NCI-H345 (cell line): Measurements from ENCODE around the gene KRT75.
"Not testable (repeated sequence)": the region's sequence is repeated elsewhere in the genome, so short reads cannot be mapped to it uniquely, and the experiment has no call there.

ENCODE experiments used
- DNase-seq: peaks from one replicate; lab custom pipeline; 2025; lab: John Stamatoyannopoulos, UW

The KRT75 gene

GRCh38 chr12:52434081-52434733, at the start of gene KRT75:
Gene KRT75, minus strand, starts transcription at chr12:52434371. Its CDS starts 67 bp downstream, at chr12:52434304.
- DNase-seq, result no peak

DNA sequence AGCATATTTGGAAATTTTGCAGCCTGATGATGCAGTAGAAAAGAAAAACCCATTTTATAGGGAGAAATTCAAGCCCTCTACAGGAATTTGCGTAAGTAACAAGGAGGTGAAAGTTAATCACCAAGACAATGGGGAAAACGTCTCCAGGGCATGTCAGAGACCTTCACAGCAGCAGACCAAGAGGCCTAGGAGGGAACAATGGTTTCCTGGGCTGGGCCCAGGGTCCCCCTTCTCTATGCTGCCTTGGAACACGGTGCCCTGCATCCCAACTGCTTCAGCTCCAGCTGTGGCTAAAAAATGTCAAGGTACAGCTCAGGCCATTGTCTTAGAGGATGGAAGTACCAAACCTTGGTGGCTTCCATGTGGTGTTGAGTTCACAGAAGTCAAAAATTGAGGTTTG, 45.9 kb upstream of the KRT75 start:
- DNase-seq, result no peak

DNA sequence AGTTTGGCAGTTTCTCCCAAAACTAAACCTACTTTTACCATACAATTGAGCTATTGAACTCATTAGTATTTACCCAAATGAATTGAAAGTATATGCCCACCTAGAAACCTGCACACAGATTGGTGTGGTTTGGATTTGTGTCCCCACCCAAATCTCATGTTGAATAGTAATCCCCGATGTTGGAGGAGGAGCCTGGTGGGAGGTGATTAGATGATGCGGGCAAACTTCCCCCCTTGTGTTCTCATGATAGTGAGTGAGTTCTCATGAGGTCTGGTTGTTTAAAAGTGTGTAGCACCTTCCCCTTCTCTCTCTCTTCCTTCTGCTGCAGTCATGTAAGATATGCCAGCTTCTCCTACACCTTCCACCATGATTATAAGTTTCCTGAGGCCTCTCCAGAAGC, 43.5 kb upstream of the KRT75 start:
- no peak for DNase-seq

- no peak for DNase-seq
Measured at GRCh38 chr12:52474212-52474611, 40.0 kb upstream of the KRT75 start.

DNA sequence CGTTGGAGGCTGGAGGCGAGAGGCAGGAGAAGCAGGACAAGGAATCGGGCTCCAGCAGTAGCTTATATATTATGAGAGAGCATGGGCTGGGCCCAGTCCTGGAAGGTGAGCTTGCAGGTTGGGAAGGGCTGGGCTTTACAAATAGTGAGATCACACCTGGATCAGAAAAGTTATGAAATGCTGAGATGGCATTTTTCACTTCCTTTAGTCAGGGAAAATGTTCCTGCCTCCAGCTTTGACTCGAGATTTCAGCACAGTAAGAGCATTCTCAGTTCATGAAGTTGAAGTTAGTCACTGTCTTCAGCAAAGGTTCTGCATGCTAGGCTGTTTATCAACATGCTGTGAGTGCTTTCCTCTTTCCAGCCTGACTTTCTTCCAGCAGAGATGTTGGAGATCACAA, 39.6 kb upstream of the KRT75 start, which contains the start of gene KRT6C:
Gene KRT6C (minus strand): TSS at position 38 of the 400 bp plus-strand sequence. CDS start 68 bp downstream, outside the sequence.
- no peak for DNase-seq

DNA sequence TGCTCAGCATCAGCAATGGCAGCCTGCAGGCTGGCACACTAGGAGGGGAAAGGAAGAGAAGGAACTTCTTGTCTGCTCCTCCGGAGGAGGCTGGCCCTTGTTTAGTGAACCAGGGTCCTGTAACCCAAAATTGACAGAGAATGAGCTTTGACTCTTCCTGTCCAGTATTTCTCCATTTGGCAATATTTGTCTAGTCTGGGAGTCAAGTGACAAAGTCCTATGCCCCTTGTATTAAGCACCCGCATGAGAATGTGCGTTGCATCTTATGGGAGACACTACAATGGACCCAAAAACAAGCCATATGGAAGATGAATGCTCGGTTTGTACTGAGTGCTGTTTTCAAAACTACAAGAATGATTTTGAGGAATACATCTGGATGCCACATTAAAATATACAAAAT, 35.7 kb upstream of the KRT75 start:
- DNase-seq, result no peak

- no peak for DNase-seq
Measured at GRCh38 chr12:52464897-52465296, 30.7 kb upstream of the KRT75 start.

DNA sequence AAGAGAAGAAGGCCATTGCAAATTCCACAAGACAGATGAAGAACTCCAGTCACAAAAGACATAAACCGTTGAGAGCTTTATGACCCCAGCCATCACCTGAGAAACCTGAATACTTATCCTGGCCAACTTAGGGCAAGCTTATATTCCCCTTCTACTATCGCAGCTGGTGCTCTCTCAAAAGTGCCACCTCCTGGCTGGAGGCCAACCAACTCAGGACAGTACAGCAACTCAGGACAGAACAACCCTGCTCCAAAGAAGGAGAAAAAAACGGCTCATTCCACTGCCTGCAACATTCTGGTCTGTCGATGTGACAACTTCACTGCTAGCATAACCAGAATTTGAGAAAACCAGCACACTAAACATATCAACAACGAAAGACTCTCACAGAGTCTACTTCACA, 27.5 kb upstream of the KRT75 start:
- DNase-seq, result no peak

GRCh38 chr12:52458861-52459260, 24.7 kb upstream of the KRT75 start:
- DNase-seq, result no peak

DNA sequence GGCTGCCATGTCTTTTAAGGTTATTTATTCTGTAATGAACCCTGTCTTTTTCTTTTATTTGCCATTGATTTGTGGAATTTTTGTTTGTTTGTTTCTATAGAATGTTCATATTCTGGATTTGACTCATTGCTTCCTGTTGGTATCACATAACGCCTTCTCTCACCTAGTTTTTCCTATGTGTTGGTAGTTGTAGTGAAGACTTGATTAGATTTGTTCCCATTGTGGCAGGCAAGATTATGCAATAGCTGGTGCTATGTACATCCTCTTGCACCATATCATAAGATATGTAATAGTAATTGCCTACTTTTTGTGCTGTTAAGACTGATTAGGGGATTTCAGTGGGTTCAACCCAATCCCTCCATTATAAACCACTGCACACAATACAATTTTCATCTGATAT, 21.6 kb upstream of the KRT75 start:
- no peak for DNase-seq

DNA sequence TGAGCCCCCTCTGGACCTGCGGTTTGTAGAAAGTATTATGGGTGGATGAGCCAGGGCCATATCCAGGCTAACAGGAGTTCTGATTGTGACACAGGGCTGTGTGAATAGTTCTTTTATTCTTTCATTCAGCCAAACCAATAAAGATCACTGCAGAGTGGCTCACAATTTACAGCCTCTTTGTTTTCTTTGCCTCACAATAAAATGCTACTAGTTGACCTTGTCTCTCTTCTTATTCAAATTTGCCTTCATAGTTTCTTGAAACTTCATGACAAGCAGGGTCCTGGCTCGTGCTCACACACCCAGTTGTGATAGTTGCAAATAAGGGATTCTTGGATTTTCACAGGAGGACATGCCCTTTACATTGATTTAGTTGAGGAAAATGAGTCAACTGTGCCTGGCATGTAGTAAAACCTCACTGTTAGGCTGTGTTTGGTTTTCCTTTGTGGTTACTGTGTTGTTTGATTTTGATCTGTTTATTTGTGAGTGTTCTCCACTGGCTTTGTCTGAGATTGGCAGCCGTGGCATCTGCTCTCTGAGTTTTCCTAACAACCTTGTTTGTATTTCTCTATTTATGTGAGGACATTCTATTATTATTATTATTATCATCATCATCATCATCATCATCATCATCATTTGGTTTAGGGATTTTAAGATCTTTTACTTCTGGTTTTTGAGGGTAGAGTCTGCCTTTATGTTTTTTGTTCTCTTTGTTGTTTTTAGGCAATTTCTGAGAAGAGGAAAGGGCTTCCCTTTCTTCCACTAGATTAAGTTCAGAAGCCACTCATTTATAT, 20.4 kb upstream of the KRT75 start:
- DNase-seq, result peak; percentile 34

DNA sequence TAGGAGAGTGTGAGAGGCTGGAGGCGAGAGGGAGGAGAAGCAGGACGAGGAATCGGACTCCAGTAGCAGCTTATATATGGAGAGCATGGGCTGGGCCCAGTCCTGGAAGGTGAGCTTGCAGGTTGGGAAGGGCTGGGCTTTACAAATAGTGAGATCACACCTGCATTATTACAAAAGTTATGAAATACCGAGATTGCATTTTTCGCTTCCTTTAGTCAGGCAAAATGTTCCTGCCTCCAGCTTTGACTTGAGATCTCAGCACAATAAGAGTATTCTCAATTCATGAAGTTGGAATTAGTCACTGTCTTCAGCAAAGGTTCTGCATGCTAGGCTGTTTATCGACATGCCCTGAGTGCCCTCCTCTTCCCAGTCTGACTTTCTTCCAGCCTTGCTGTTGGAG, 17.9 kb upstream of the KRT75 start, which contains the start of gene KRT6B:
Gene KRT6B (minus strand): TSS at position 46 of the 400 bp plus-strand sequence. CDS start 68 bp downstream, outside the sequence.
- DNase-seq, result no peak

GRCh38 chr12:52448228-52448627, 14.1 kb upstream of the KRT75 start:
- DNase-seq, result no peak

- DNase-seq, result not testable (repeated sequence)
Measured at GRCh38 chr12:52447196-52447595, 13.0 kb upstream of the KRT75 start.

- no peak for DNase-seq
Measured at GRCh38 chr12:52446367-52447045, 12.3 kb upstream of the KRT75 start.

DNA sequence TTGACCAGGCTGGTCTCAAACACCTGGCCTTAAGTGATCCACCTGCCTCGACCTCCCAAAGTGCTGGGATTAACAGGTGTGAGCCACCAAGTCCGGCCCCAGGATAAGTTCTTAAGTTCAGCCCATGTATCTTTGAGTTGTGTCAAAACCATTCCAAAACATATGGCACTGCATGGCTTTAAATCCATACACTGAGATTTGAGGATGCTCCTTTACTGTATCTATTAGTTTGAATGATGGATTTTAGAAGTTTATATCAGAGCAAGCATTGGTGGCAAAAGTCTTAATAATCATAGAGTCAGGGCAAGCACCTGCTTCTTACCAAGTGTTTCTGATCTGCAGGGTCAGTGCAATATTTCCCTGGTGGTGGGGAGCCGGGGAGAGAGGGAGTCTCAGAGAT, 11.7 kb upstream of the KRT75 start:
- DNase-seq, result no peak

GRCh38 chr12:52444647-52445595, 10.8 kb upstream of the KRT75 start:
- DNase-seq, result no peak

DNA sequence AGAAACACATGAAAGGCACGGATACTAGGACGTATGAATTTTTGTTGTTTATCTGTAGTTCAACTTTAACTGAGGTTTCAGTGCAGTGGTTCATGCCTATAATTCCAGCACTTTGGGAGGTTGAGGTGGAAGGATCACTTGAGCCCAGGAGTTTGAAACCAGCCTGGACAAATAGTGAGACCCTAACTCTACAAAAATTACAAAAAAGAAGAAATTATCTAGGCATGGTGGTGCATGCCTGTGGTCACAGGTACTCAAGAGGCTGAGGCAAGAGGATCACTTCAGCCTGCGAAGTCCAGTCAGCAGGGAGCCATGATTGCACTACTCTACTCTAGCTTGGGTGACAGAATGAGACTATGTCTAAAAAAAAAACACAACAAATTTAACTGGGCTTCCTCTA, 9.8 kb upstream of the KRT75 start:
- no peak for DNase-seq

DNA sequence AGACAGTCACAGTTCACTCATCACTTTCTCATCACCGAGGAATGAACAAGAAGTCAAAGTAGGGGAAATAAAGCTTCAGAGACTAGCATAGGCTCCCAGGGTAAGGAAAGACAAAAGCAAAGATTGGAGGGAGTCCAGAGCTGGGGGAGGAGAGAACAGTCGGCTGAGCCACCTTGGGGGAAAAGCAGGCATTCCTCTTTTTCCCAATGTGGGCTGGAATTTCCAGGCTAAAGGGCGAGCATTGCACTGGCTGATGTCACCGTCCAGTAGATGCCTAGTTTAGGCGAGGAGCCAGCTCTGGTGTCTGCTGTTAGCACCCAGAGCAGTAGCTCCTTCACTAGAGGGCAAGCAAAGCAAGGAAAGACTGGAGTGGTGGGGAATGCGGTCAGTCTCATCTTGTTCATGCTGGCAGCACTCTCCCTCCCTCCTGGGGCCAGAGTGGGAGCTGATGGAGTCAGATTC, 8.5 kb upstream of the KRT75 start:
- no peak for DNase-seq

DNA sequence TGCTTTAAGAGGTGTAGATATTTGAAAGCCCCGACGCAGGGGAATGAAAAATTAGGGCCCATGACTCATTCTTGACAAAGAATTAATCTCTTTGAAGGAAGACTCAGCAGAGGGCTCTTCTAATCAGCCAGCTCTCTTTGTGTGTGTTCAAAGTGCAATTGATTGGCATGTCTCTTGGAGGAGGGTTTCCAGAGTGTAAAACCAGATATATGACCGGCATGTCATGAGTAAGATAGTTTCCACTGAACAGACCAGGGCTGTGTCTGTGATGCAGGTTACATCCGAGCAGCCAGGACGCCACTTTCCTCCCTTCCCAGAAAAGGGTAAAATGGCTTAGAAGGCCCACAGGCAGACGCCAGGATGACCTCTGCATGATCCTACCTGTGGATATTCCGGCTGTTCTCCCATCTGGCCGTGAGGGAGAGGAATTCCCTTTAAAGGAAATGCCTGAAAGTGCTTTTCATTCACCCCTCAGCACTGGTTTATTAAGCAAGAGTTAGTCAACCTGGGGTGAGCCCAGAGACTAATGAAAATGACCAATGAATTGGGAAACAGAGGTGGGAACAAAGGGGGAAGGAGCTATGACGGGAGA, 7.2 kb upstream of the KRT75 start:
- no peak for DNase-seq

- DNase-seq, result no peak
Measured at GRCh38 chr12:52440821-52441319, 6.7 kb upstream of the KRT75 start.
